NT2/D1 (cell line): ENCODE measurements around the gene CHN1.

Experiments
- DNase-seq: peaks from one replicate; pipeline ENCODE4 v3.0.0-alpha.2; 2011; ENCODE audit warnings: low read depth, low spot score
- H3K27me3 ChIP-seq: 2 replicates; pipeline ENCODE4 v1.6.0; 2011; ENCODE audit warnings: mild to moderate bottlenecking; ENCODE audit not compliant: insufficient read length, insufficient read depth
- H3K36me3 ChIP-seq: 2 replicates; pipeline ENCODE4 v1.6.1; 2011; ENCODE audit warnings: mild to moderate bottlenecking, low read length, mixed read lengths; ENCODE audit not compliant: insufficient read depth, insufficient read length
- H3K4me1 ChIP-seq: 2 replicates; pipeline ENCODE4 v1.5.1; 2011; ENCODE audit not compliant: insufficient read depth, insufficient read length
- H3K4me3 ChIP-seq: 2 replicates; pipeline ENCODE4 v1.5.1; 2011; ENCODE audit warnings: low read depth; ENCODE audit not compliant: insufficient read length
- H3K9ac ChIP-seq: 2 replicates; pipeline ENCODE4 v1.6.0; 2011; ENCODE audit warnings: low read depth; ENCODE audit not compliant: insufficient read length
- H3K9me3 ChIP-seq: 2 replicates; pipeline ENCODE4 v1.5.1; 2011; ENCODE audit warnings: mild to moderate bottlenecking, low read length; ENCODE audit not compliant: insufficient read depth
- SUZ12 ChIP-seq: IDR thresholded peaks from 2 replicates; pipeline ENCODE4 v1.6.1; 2011; ENCODE audit not compliant: insufficient read length, insufficient read depth; ENCODE audit errors: extremely low read depth
- YY1 ChIP-seq: IDR thresholded peaks from 2 replicates; pipeline ENCODE4 v1.6.1; 2011; ENCODE audit not compliant: insufficient read length, insufficient read depth
- ZNF274 ChIP-seq: IDR thresholded peaks from 2 replicates; pipeline ENCODE4 v1.6.1; 2011; ENCODE audit warnings: mild to moderate bottlenecking, low read depth, low read length

CHN1 gene, protein sequence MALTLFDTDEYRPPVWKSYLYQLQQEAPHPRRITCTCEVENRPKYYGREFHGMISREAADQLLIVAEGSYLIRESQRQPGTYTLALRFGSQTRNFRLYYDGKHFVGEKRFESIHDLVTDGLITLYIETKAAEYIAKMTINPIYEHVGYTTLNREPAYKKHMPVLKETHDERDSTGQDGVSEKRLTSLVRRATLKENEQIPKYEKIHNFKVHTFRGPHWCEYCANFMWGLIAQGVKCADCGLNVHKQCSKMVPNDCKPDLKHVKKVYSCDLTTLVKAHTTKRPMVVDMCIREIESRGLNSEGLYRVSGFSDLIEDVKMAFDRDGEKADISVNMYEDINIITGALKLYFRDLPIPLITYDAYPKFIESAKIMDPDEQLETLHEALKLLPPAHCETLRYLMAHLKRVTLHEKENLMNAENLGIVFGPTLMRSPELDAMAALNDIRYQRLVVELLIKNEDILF

DNA sequence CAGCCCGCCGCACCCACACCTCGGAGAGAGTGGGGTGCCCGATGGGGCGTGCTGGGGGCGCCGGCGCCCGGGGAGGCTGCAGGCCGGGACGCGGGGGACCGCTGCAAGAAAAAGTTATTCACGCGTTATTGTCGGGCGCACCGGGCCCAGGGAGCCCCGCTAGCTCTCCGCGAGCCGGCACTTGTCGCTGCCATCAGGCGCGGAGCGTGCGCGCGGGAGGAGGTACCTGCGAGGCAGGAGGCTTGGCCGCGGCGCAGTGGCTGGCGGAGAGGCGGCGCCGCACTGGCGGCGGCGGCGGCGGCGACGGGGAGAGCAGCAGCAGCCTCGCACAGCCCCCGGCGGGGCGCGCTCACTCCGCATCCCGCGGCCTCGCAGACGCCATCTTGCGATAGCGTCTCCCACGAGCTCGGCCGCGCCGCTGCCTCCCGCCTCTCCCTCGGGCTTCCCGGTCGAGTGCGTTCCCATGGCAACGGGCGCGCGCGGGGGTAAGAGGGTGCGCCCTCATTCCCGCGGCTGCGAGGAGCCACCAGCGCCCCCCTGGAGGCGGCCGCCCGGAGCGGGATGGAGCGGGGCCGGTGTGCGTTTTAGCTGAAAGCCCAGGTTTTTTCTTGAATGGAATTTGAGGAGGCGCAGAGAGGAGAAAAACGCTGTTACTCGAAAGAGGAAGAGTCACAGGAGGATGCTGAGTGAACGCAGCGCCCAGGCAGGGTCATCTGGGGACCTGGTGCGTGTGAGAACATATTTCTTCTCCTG lies at the start of gene CHN1:
Gene CHN1, minus strand, starts transcription at position 402 of the 753 bp plus-strand sequence. CDS start 469 bp downstream, outside the sequence.
- Histone ChIP-seq H3K4me3 (peak within 1 kb of the TSS; percentile 73), H3K27me3 (no peaks in the 10 kb centered on the region), H3K4me1 (no peaks in the 10 kb centered on the region), H3K9ac (peak within 1 kb of the TSS; percentile 87), H3K9me3 (no peaks in the 10 kb centered on the region), H3K36me3 (peaks cover 3% of the 10 kb centered on the region)
- TF ChIP-seq YY1 (peak; percentile 70), SUZ12 (no peak)
- DNase-seq: peak; percentile 71

DNA sequence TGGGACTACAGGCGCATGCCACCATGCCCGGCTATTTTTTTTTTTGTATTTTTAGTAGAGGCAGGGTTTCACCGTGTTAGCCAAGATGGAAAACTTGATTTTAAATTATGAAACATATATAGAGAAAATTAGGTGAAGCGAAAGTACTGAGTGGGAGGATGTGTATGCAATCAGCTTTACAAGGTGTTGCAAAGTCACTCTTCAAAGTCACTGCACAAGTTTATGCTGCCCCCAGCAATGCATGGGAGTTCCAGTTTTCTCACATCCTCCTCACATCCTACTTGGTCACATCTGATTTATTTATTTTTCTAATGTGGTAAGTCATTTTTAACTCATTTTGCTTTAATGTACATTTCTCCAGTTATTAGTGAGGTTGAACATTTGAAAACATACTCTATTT lies 49.2 kb upstream of the CHN1 start:
- DNase-seq: no peak
- H3K27me3 ChIP-seq: no peaks in the 10 kb centered on the region
- H3K36me3 ChIP-seq: no peaks in the 10 kb centered on the region
- H3K4me3 ChIP-seq: no peak overlapping the region
- no peak overlapping the region for H3K9ac ChIP-seq
- TF ChIP-seq SUZ12 (no peak), ZNF274 (no peak), YY1 (no peak)
- H3K9me3 ChIP-seq: no peaks in the 10 kb centered on the region
- peaks cover 4% of the 10 kb centered on the region for H3K4me1 ChIP-seq

DNA sequence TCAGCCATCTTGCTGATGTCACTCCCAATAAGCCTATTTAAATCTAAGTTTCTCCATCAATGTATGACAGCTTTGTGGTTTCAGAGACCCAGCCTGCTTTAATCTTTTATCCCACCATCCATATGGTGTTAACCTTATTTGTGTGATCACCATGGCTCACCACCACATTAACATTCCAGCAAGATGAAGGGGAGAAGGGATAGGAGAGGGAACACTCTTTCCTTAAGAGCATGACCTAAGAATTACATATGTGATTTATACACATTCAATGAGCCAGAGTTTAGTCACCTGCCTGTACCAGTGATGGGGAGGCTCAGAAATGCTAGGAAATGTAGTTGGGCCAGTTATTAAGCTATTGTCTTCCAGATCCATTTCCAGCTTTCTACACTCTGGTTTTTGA lies 44.5 kb upstream of the CHN1 start:
- TF ChIP-seq SUZ12 (no peak), YY1 (no peak)
- no peaks in the 10 kb centered on the region for H3K4me1 ChIP-seq

DNA sequence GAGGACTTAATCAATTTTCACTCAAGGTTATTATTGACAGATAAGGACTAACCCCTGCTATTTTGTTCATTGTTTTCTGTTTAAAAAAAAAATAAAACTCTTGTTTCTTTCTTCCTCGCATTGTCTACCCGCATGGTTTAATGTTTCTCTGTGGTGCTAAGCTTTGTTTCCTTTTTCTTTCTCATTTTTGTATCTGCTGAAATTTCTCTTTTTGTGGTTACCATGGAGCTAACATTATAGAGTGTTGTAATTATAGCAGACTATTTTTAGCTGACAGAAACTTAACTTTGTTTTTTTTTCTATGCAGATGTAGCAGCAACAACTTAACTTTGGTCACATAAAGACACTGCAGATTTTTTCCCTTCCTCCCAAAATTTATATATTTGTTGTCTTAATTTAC lies 43.1 kb upstream of the CHN1 start:
- Histone ChIP-seq H3K9me3 (no peaks in the 10 kb centered on the region), H3K9ac (no peak overlapping the region), H3K4me1 (no peaks in the 10 kb centered on the region), H3K36me3 (no peaks in the 10 kb centered on the region), H3K27me3 (no peaks in the 10 kb centered on the region), H3K4me3 (no peak overlapping the region)
- no peak for DNase-seq
- TF ChIP-seq YY1 (no peak), SUZ12 (no peak), ZNF274 (no peak)

More for the DNA sequence above, 44.5 kb upstream of the CHN1 start:
- no peaks in the 10 kb centered on the region for H3K27me3 ChIP-seq
- H3K4me3 ChIP-seq: no peak overlapping the region
- H3K36me3 ChIP-seq: no peaks in the 10 kb centered on the region
- no peak overlapping the region for H3K9ac ChIP-seq
- DNase-seq: no peak
- no peaks in the 10 kb centered on the region for H3K9me3 ChIP-seq

DNA sequence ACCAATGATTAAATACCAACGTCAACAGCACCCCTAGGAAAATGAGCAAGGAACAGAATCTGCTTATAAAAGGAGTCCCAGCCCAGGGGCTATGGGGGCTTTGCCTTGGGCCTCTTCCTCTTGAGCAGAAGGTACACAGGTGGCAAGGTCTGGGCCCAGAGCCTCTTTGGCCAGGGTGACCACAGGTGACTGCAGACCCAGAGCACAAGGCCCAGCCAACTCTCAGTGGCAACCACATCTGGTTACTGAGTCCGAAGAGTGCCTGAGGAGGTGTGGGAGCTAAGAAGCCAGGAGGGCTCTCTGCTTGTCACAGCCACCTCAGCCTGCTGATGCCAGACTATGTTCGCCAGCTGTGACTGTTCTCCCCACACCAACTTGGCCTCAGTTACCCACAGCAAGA lies 34.3 kb upstream of the CHN1 start:
- no peaks in the 10 kb centered on the region for H3K36me3 ChIP-seq
- H3K9ac ChIP-seq: no peak overlapping the region
- H3K4me3 ChIP-seq: no peak overlapping the region
- no peaks in the 10 kb centered on the region for H3K27me3 ChIP-seq
- H3K9me3 ChIP-seq: peaks cover 4% of the 10 kb centered on the region; the same call in 1 of the 2 replicates
- no peaks in the 10 kb centered on the region for H3K4me1 ChIP-seq
- no peak for DNase-seq
- TF ChIP-seq YY1 (no peak), ZNF274 (no peak), SUZ12 (no peak)

DNA sequence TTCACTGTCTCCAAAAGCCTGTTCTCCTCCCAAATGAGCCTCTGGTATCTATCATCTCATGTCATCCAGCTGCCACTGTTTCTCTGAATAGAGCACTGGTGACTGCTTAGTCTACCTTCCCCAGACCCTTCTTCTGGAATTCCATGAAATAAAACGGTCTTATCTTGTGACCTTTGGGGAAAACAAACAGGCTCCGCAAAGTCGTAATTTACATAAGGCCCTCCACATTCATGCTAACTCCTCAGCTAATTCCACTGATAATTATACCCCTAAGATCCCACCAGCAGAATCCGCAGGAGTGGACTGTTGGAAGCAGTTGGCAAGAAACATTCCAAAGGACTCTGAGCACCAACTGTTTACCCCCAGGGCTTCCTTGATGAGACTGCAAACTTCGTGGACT lies 33.9 kb upstream of the CHN1 start:
- H3K36me3 ChIP-seq: no peaks in the 10 kb centered on the region
- H3K9ac ChIP-seq: no peak overlapping the region
- TF ChIP-seq YY1: no peak
- H3K27me3 ChIP-seq: no peaks in the 10 kb centered on the region
- H3K4me3 ChIP-seq: no peak overlapping the region
- peaks cover 4% of the 10 kb centered on the region; the same call in 1 of the 2 replicates for H3K9me3 ChIP-seq
- DNase-seq: no peak
- no peaks in the 10 kb centered on the region for H3K4me1 ChIP-seq

DNA sequence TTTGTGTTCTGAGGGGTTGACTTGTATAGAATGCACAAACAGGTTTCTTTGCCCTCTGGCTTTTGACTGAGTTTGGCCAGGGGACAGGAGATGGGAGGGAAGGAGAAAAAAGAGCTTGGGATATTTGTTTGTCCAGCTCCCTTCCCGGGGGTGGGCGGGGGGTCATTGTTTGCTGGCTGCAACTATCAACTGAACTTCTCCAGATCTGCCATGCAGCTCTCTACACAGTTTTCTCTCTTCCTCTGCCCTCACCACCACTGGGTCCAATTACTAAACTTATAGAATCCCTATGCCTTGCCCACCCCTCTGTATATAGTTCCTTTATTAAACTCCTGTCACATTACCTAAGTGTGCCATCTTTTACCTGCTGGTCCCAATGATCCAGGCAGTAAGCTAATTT lies 32.8 kb upstream of the CHN1 start:
- DNase-seq: no peak
- H3K9me3 ChIP-seq: peaks cover 4% of the 10 kb centered on the region; the same call in 1 of the 2 replicates

More for the DNA sequence above, 32.8 kb upstream of the CHN1 start:
- TF ChIP-seq YY1 (no peak), SUZ12 (no peak), ZNF274 (no peak)
- Histone ChIP-seq H3K4me1 (no peaks in the 10 kb centered on the region), H3K9ac (no peak overlapping the region), H3K4me3 (no peak overlapping the region), H3K36me3 (no peaks in the 10 kb centered on the region), H3K27me3 (no peaks in the 10 kb centered on the region)
